ENCODE measurements around the gene SIGLEC15. TPM values are rescaled to one million over a fixed set of nuclear protein-coding genes. Genes with fewer than 3 reads are reported as not detected.

The SIGLEC15 gene
- total RNA-seq, 1 donor from 2014 or later = not detected

DNA sequence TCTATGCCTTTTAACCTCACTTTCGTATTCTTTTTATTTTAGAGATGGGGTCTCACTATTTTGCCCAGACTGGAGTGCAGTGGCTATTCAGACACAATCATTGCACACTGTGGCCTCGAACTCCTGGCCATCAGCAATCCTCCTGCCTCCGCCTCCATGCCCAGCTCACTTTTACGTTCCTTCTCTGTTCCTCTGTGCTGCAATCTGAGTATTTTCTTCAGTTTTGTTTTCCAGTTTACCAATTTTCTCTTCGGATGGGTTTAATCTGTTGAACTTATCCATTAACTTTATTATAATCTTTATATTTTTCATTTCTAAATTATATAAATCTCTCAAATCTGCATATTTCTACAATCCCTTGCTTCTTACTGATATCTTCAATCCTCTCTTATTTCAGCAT is 38.6 kb downstream of the SIGLEC15 start:
- Mint-ChIP-seq H3K9me3 (ENCODE audit: unreplicated experiment) (peaks cover 6% of the 10 kb centered on the region), H3K27ac (ENCODE audit: unreplicated experiment) (no peak overlapping the region), H3K36me3 (ENCODE audit: unreplicated experiment) (peaks cover 27% of the 10 kb centered on the region), H3K27me3 (ENCODE audit: unreplicated experiment) (peaks cover 4% of the 10 kb centered on the region), H3K4me1 (ENCODE audit: low read depth, unreplicated experiment) (no peaks in the 10 kb centered on the region), H3K4me3 (ENCODE audit: unreplicated experiment) (no peak overlapping the region)
- TF ChIP-seq, protein P1, sequence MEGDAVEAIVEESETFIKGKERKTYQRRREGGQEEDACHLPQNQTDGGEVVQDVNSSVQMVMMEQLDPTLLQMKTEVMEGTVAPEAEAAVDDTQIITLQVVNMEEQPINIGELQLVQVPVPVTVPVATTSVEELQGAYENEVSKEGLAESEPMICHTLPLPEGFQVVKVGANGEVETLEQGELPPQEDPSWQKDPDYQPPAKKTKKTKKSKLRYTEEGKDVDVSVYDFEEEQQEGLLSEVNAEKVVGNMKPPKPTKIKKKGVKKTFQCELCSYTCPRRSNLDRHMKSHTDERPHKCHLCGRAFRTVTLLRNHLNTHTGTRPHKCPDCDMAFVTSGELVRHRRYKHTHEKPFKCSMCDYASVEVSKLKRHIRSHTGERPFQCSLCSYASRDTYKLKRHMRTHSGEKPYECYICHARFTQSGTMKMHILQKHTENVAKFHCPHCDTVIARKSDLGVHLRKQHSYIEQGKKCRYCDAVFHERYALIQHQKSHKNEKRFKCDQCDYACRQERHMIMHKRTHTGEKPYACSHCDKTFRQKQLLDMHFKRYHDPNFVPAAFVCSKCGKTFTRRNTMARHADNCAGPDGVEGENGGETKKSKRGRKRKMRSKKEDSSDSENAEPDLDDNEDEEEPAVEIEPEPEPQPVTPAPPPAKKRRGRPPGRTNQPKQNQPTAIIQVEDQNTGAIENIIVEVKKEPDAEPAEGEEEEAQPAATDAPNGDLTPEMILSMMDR (IDR thresholded peaks at IDR 0.05; ENCODE audit: partially characterized antibody, unreplicated experiment) = no peak
- no peak for DNase-seq

DNA sequence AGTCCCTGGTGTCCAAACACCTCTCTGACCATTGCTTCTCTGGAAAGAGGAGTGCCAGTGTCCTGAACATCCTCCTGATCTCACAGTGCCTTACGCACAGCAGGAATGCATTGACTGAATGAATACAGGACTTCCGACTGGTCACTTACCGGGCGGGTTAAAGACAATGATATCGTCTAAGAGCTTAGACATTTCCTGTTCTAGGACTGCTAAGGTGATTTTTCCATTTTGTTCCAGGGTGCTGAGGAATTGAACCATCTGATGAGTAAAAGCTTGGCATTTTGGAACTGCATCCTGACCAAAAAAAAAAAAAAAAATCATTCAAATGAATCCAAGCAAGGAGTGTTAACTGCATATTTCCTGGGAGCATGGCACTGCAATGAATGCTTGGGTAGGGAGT is 40.0 kb downstream of the SIGLEC15 start:
- Mint-ChIP-seq H3K4me1 (ENCODE audit: low read depth, unreplicated experiment) (peaks cover 2% of the 10 kb centered on the region), H3K4me3 (ENCODE audit: unreplicated experiment) (no peak overlapping the region), H3K27ac (ENCODE audit: unreplicated experiment) (no peak overlapping the region), H3K36me3 (ENCODE audit: unreplicated experiment) (peaks cover 27% of the 10 kb centered on the region), H3K27me3 (ENCODE audit: unreplicated experiment) (peaks cover 4% of the 10 kb centered on the region), H3K9me3 (ENCODE audit: unreplicated experiment) (peaks cover 6% of the 10 kb centered on the region)
- TF ChIP-seq, protein P1 (IDR thresholded peaks at IDR 0.05; ENCODE audit: partially characterized antibody, unreplicated experiment) = no peak
- DNase-seq = no peak

DNA sequence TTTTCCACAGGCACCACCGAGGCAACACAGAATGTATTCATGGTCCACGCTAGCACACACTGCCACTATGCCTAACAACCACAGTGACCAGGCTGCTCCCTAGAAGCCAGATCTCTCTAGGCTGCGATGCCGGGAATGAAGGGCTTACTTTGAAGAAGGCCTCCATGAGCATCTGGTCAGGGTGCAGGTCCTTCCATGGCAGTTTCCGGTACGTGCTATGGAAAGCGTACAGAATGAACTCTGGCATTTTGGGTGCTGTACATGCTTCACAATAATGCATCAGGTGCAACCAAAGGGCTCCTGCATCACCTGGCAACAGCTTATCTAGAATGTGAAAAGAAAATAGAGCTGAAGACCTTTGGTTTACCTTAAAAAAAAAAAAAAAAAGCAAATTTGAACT is 44.9 kb downstream of the SIGLEC15 start:
- H3K27me3 Mint-ChIP-seq (ENCODE audit: unreplicated experiment) = peaks cover 3% of the 10 kb centered on the region
- H3K4me3 Mint-ChIP-seq (ENCODE audit: unreplicated experiment) = no peak overlapping the region
- no peak overlapping the region for H3K27ac Mint-ChIP-seq (ENCODE audit: unreplicated experiment)
- peaks cover 2% of the 10 kb centered on the region for H3K4me1 Mint-ChIP-seq (ENCODE audit: low read depth, unreplicated experiment)
- peaks cover 18% of the 10 kb centered on the region for H3K36me3 Mint-ChIP-seq (ENCODE audit: unreplicated experiment)
- DNase-seq = no peak
- TF ChIP-seq, protein P1 (IDR thresholded peaks at IDR 0.05; ENCODE audit: partially characterized antibody, unreplicated experiment) = no peak
- H3K9me3 Mint-ChIP-seq (ENCODE audit: unreplicated experiment) = peaks cover under 1% of the 10 kb centered on the region

DNA sequence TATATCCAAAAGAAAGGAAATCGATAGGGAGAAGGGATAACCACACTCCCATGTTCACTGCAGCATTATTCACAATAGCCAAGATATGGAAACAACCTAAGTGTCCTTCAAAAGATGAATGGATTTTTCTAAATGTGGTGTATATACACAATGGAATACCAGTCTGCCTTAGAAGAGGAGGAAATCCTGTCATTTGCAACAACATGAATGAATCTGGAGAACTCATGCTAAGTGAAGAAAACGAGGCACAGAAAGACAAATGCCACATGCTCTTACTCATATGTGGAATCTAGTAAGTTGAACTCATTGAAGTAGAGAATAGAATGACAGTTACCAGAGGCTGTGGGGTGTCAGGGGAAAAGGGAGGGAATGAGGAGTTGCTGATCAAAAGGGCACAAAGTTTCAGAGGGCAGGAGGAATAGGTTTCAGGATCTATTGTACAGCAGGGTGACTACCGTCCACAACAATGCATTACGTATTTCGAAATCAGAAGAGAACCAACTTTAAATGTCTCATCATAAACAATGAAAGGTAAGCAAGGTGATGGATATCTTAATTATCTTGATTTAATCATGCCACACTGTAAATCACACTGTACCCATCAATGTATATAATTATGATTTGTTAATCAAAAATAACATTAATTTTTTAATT is 46.1 kb downstream of the SIGLEC15 start:
- peaks cover 1% of the 10 kb centered on the region for H3K9me3 Mint-ChIP-seq (ENCODE audit: unreplicated experiment)
- peaks cover 21% of the 10 kb centered on the region for H3K36me3 Mint-ChIP-seq (ENCODE audit: unreplicated experiment)
- TF ChIP-seq, protein P1 (IDR thresholded peaks at IDR 0.05; ENCODE audit: partially characterized antibody, unreplicated experiment) = no peak
- peaks cover 2% of the 10 kb centered on the region for H3K4me1 Mint-ChIP-seq (ENCODE audit: low read depth, unreplicated experiment)
- no peak for DNase-seq
- no peak overlapping the region for H3K27ac Mint-ChIP-seq (ENCODE audit: unreplicated experiment)
- H3K4me3 Mint-ChIP-seq (ENCODE audit: unreplicated experiment) = no peak overlapping the region
- H3K27me3 Mint-ChIP-seq (ENCODE audit: unreplicated experiment) = peaks cover 3% of the 10 kb centered on the region

DNA sequence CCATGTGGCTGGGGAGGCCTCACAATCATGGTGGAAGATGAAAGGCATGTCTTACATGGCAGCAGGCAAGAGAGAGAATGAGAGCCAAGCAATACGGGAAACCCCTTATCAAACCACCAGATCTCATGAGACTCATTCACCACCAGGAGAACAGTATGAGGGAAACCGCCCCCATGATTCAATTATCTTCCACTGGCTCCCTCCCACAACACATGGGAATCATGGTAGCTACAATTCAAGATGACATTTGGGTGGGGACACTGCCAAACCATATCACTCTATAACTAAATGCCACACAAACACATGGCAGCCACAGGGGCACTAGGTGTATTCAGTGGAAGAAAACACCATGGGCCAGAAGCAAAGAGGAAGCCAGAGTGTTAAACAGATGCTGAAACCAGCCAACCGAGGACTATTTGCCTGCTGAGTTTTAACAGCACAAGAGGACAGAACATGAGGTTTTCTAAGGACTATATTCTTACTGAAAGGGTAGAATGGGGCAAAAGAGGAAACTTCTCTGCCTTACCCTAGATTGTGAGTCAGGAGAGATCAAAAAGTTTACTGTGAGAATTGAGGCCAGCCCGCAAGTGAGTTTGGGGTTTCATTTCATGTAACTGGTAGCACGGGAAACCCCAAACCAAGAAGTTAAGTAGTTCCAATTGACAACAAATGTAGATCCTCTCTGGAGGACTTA is 49.2 kb downstream of the SIGLEC15 start:
- no peak overlapping the region for H3K27ac Mint-ChIP-seq (ENCODE audit: unreplicated experiment)
- peaks cover 21% of the 10 kb centered on the region for H3K36me3 Mint-ChIP-seq (ENCODE audit: unreplicated experiment)
- no peak overlapping the region for H3K4me3 Mint-ChIP-seq (ENCODE audit: unreplicated experiment)
- H3K27me3 Mint-ChIP-seq (ENCODE audit: unreplicated experiment) = no peaks in the 10 kb centered on the region
- no peak for DNase-seq
- peaks cover 1% of the 10 kb centered on the region for H3K9me3 Mint-ChIP-seq (ENCODE audit: unreplicated experiment)
- peaks cover under 1% of the 10 kb centered on the region for H3K4me1 Mint-ChIP-seq (ENCODE audit: low read depth, unreplicated experiment)
- TF ChIP-seq, protein P1 (IDR thresholded peaks at IDR 0.05; ENCODE audit: partially characterized antibody, unreplicated experiment) = no peak
